ENCODE results near the gene PAIP2B. TPM values are rescaled to one million over a fixed set of nuclear protein-coding genes. Genes with fewer than 3 reads are reported as not detected.

PAIP2B gene
- total RNA-seq, 1 experiment from 2014 or later, result 17.7 TPM

GRCh38 chr2:71151620-71152019, 75.3 kb downstream of the PAIP2B start:
- peaks cover 1% of the 10 kb centered on the region; the same call in 1 of the 2 replicates for H3K27me3 Mint-ChIP-seq (ENCODE audit: low read depth)
- Histone ChIP-seq H3K23me2 (ENCODE audit: insufficient read length, low read depth, low read length, poor library complexity, severe bottlenecking) (no peaks in the 10 kb centered on the region), H3K23ac (ENCODE audit: insufficient read length, low read depth, low read length) (no peak overlapping the region), H3K79me2 (ENCODE audit: insufficient read depth, low read length) (no peaks in the 10 kb centered on the region), H3K27ac (ENCODE audit: insufficient read length, low read depth, low read length) (no peak overlapping the region), H2BK120ac (ENCODE audit: low read depth, low read length, poor library complexity, severe bottlenecking) (no peak overlapping the region), H2BK5ac (ENCODE audit: insufficient read length, low read length) (no peak overlapping the region), H4K8ac (replicated peaks; ENCODE audit: insufficient read length, low read depth, low read length) (no peak overlapping the region), H3K79me1 (ENCODE audit: insufficient read depth, low read depth, low read length, poor library complexity, severe bottlenecking) (no peaks in the 10 kb centered on the region), H3T11ph (ENCODE audit: low read length) (no peak overlapping the region), H2AFZ (ENCODE audit: low read length) (no peak overlapping the region), H3K9me3 (ENCODE audit: control insufficient read depth, low read depth, low read length) (no peaks in the 10 kb centered on the region), H3K9ac (ENCODE audit: extremely low read depth, insufficient read length, low read length) (no peak overlapping the region), H3K14ac (ENCODE audit: insufficient read depth, low read length) (no peak overlapping the region), H3K4me1 (ENCODE audit: insufficient read depth, low read length) (no peaks in the 10 kb centered on the region; the same call in 1 of the 2 replicates), H2BK12ac (ENCODE audit: insufficient read length, low read depth, low read length) (no peak overlapping the region), H3K4ac (ENCODE audit: low read depth, low read length) (no peak overlapping the region), H4K5ac (ENCODE audit: insufficient read length, low read depth, low read length) (no peak overlapping the region), H3K4me2 (ENCODE audit: insufficient read depth, insufficient read length, low read length) (no peak overlapping the region), H2BK15ac (ENCODE audit: low read depth, low read length) (no peak overlapping the region), H2AK5ac (ENCODE audit: insufficient read length, low read length) (no peak overlapping the region), H3K27me3 (ENCODE audit: insufficient read depth, low read length) (no peaks in the 10 kb centered on the region), H4K91ac (ENCODE audit: insufficient read length, low read depth, low read length) (no peak overlapping the region), H3K18ac (ENCODE audit: insufficient read length, low read depth, low read length) (no peak overlapping the region), H3K56ac (ENCODE audit: insufficient read length, low read depth, low read length) (no peak overlapping the region), H2BK20ac (ENCODE audit: low read depth, low read length, poor library complexity, severe bottlenecking) (no peak overlapping the region), H4K20me1 (ENCODE audit: control insufficient read depth, insufficient read depth, insufficient read length) (no peaks in the 10 kb centered on the region)
- no CpG with 5 or more reads among the region's 1 CpG for WGBS (ENCODE audit: extremely low coverage, insufficient read length, low lambda C conversion rate)
- no peak overlapping the region for H3K4me3 Mint-ChIP-seq
- H3K36me3 Mint-ChIP-seq (ENCODE audit: insufficient read depth in 1 of 3, low read depth in 3 of 3), result peaks cover 20 to 38% (median 34%) of the 10 kb centered on the region in 3 experiments; a peak in 6 of 7 replicates
- TF ChIP-seq, protein P1, sequence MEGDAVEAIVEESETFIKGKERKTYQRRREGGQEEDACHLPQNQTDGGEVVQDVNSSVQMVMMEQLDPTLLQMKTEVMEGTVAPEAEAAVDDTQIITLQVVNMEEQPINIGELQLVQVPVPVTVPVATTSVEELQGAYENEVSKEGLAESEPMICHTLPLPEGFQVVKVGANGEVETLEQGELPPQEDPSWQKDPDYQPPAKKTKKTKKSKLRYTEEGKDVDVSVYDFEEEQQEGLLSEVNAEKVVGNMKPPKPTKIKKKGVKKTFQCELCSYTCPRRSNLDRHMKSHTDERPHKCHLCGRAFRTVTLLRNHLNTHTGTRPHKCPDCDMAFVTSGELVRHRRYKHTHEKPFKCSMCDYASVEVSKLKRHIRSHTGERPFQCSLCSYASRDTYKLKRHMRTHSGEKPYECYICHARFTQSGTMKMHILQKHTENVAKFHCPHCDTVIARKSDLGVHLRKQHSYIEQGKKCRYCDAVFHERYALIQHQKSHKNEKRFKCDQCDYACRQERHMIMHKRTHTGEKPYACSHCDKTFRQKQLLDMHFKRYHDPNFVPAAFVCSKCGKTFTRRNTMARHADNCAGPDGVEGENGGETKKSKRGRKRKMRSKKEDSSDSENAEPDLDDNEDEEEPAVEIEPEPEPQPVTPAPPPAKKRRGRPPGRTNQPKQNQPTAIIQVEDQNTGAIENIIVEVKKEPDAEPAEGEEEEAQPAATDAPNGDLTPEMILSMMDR (conservative IDR thresholded peaks at IDR 0.05), result peak; percentile 24; the same call in 2 of the 3 replicates
- H3K4me1 Mint-ChIP-seq, result peaks cover 3 to 14% of the 10 kb centered on the region in 2 experiments
- no peak overlapping the region; a peak in 1 of 7 replicates for H3K27ac Mint-ChIP-seq
- H3K9me3 Mint-ChIP-seq, result no peaks in the 10 kb centered on the region
- DNase-seq, result no peak
